Hippocampal formation (tissue), 2 donors: ENCODE measurements around the gene LYZL1.
"Not testable (repeated sequence)": the region's sequence is repeated elsewhere in the genome, so short reads cannot be mapped to it uniquely, and the experiment has no call there.

Experiments used
- DNase-seq, 2 donors: peaks; one replicate each; lab custom pipeline; 2025; lab: John Stamatoyannopoulos, UW

LYZL1 gene

GRCh38 chr10:29332061-29332760 lies 43.3 kb downstream of the LYZL1 start:
- DNase-seq = no peak

- no peak for DNase-seq
Observed at GRCh38 chr10:29332761-29333148, 43.9 kb downstream of the LYZL1 start.

GRCh38 chr10:29337526-29337925 lies 48.7 kb downstream of the LYZL1 start:
- DNase-seq = not testable (repeated sequence)

DNA sequence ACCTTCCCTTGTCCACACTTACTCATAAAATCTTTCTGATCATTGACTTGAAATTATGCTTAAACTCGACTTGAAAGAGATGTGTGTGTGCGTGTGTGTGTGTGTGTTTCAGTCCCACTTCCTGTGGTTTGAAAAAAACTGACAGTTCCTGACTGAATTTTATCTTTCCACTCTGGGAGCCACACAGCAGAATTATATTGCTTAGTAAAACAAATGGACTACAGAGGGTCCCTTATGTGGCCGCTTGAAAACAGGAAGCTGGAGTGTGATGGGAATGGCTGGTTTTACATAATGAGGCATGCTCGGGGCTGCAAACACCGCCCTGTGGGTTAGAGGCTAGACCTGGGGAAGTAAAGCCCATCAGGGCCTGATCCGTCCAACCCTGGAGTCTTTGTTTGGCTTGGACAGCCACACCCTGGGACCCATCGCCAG lies 54.8 kb downstream of the LYZL1 start:
- DNase-seq = no peak

DNA sequence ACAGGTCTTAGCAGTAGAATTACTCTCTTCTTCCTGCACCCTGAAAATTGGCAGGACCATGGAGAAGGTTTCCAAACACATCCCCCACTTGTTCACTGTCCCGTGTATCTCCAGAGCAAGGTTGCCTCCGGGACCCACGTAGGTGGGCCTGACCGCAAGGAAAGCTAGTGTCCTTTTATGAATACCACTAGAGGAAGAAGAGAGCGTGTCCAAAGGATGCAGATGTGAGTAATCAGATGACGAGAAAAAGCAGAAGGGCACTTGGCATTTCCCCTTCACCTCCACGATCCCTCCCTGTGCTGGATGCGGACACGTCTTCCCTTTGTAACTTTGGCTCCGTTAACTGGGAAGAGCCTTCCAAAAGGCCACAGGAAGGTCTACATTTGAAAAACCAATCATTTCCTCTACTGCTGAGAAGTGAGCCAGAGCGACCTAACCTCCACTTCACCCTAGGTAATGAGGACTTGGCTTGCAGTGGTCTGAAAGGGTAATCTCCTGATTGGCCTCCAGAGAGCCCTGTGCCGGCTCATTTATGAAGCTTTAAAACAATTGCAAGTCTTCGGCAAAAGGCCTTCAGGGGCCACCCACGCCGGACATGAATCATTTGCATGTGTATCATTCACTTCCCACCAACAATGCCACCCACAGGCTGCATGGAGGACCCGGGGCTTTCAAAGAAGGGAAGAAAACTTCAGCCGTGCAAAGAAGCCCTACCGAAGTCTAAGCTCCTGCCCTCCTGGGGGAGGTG lies 55.4 kb downstream of the LYZL1 start:
- no peak for DNase-seq

GRCh38 chr10:29345144-29345909 lies 56.5 kb downstream of the LYZL1 start:
- DNase-seq = no peak

DNA sequence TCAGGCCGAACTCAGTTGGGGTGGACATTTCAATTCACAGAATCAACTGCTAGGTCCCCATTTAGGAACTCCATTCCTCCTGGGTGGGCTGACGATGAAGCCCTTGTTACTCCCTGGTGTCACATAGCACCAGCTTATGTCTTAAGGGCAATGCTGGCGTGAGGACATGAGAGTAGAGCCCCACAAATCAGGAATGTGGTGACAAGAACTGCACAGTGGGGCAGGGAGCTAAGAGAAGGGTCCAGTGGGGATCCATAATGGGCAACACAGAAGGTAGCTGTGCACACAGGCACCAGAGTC lies 57.0 kb downstream of the LYZL1 start:
- DNase-seq = no peak

GRCh38 chr10:29346296-29347001 lies 57.6 kb downstream of the LYZL1 start:
- DNase-seq = no peak

- DNase-seq = no peak
Observed at GRCh38 chr10:29348836-29349235, 60.0 kb downstream of the LYZL1 start.

- DNase-seq = no peak
Observed at GRCh38 chr10:29353305-29353704, 64.4 kb downstream of the LYZL1 start.

DNA sequence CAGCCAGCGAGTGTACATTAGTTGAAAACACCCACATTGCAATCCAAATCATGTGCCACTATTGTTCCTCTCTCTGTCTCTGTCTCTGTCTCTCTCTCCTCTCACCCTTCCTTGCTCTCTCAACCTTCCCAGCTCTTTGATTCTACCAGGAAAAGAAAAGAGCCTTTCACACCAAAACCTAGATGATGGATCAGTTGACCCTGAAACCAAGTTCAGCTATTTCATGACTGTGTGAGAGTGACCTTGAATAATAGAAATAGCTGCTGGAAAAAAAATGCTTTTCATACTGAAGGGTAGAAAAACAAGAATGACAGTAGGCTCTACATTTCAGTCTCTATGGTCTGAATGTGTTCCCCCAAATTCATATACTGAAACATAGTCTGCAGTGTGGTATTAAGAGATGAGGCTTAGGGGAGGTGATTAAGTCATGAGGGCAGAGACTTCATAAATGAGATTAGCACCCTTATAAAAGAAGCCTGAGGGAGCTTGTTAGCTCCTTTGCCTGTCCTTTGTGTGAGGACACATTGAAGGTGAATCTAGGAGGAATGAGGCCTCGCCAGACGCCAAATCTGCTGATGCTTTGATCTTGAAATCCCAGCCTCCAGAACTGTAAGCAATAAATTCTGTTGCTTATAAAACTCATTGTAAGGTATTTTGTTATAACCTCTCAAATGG lies 65.2 kb downstream of the LYZL1 start:
- DNase-seq = no peak

DNA sequence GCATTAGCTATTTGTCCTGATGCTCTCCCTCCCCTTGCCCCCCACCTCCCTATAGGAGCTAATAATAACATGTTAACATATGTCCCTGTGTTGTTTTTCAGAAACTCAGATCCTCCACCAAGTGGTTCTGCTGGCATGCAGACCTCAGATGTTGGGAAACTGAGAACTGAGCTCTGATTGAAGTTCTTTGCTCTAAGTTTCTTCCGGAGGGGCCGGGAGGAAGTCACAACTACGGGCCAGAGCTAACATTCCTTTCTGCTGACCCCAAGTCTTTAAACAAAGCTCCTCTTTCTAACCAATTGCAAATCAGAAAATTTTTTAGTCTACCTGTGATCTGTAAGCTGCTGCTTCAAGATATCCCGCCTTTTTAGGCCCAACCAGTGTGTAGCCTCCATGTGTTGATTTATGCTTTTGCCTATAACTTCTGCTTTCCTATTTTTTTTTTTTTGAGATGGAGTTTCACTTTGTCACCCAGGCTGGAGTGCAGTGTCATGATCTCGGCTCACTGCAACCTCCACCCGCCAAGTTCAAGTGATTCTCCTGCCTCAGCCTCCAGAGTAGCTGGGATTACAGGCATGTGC lies 66.6 kb downstream of the LYZL1 start:
- DNase-seq = no peak

- no peak for DNase-seq
Observed at GRCh38 chr10:29356931-29357330, 68.1 kb downstream of the LYZL1 start.

DNA sequence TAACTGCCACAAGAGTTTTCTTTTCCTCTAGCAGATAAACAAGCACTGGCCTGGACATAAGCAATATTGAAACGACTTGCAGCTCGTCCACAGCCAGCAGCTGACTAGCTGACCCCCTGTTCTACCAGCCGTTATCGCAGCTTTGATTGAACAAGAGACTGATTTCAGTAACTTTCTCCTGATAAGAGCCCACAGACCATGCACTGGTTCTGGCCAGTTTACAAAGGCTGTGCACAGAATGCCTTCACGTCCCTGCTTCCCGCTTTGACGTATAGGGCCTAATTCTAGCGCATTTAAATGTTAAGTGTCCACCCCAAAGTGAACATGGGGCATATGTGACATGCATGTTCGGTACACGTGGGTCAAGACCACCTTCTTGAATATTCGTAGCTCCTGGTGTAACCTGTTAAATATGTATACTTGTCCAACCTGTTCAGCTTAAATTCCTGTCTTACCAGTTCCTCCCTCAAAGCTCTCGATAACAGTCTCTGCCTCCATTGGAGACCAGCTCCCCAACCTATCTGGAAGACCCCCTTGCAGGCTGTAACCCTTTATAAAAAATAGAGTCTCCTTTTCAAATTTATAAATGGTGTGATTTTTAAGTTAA lies 69.2 kb downstream of the LYZL1 start:
- DNase-seq = no peak

DNA sequence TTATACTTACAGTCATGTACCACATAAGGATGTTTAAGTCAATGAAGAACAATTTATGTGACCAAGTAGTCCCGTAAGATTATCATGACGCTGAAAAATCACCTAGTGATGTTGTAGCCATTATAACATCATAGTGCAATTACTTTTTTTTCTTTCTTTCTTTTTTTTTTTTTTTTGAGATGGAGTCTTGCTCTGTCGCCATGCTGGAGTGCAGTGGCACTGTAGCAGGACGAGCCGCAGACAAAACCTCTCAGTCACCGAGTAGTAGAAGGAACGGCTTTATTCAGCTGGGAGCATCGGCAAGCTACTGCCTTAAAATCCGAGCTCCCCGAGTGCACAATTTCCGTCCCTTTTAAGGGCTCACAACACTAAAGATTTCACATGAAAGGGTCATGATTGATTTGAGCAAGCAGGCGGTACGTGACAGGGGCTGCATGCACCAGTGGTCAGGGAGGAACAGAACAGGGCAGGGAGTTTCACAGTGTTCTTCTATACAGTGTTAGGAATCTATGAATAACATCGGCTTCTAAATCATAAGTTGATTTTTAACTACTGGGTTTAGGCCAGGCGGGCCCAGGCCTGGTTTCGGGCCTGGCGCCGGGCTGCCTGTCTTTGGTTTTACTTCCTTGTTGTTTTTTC lies 71.5 kb downstream of the LYZL1 start:
- DNase-seq = not testable (repeated sequence)
